ENCODE measurements around the gene ALDH8A1. TPM values are rescaled to one million over a fixed set of nuclear protein-coding genes. Genes with fewer than 3 reads are reported as not detected.

The ALDH8A1 gene
- total and polyA plus RNA-seq, 10 of the 15 experiments (the other 5 are each of a cell fraction or from before 2014, with no cell fraction given), result 0.13 to 1.8 (median 0.62) TPM; not detected in 3

DNA sequence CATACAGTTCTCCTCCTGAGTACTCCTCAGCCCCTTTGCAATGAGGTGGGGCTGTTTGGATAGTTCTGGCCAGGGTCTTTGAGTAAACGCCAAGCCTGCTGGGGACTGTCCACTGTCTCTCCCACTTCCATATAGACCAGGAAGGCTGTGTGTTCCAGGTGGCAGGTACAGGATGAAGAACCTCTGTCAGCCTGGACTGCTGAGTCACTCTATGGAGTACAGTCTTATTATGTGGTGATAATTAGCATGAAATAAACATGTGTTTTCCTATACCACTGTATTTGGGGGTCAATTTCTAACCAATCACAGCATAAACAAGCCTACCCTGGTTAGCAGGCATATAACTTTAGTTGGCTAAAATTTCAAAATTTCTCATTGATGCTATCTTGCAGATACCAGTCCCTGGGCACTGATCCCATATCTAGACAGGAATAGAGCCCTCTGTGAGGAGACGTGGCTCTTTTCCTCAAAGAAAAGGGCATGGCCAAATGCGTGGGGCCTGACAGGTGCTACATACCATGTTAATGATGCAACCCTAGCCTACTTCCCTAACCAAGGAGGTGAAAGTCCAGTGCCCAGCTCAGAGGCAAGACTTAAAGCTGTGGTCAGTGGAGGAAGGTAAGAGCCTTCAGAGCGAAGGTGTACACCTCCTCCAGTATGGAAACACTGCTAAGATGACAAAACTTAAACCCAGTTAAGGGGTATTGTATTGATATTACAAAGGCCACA is 4.5 kb upstream of the ALDH8A1 start:
- no peak overlapping the region for H3K9ac ChIP-seq (ENCODE audit: control insufficient read depth, insufficient read depth, low read length)
- H4K20me1 ChIP-seq (ENCODE audit: control insufficient read depth, insufficient read depth), result no peaks in the 10 kb centered on the region
- FAIRE-seq, result no peak
- no peak; the same call in 2 of the 3 replicates for ATAC-seq
- over 99% methylated on average over 4 of the region's 4 CpGs for WGBS (ENCODE audit: insufficient coverage, insufficient replicate concordance, low lambda C conversion rate, missing lambda C conversion rate)
- intact Hi-C loops (cut with micrococcal nuclease; ENCODE audit: unreplicated experiment) (loop anchor here (10.0 kb wide), 1 partner anchor 480 kb away; no protein-coding TSS in a partner anchor), in situ Hi-C loops (cut with MboI) (no loop called here)
- CTCF ChIA-PET, result interaction anchor here (1.0 kb wide), 1 partner anchor 16 kb away, joined by 3 read pairs; no protein-coding TSS in a partner anchor
- no peaks in the 10 kb centered on the region for H3K4me1 ChIP-seq (ENCODE audit: control insufficient read depth, insufficient read depth, low read length)
- H3K9me3 ChIP-seq (replicated peaks; ENCODE audit: control insufficient read depth, insufficient read depth, low read length), result no peaks in the 10 kb centered on the region
- H3K27me3 ChIP-seq (replicated peaks in 1 of 2; ENCODE audit: control insufficient read depth in 2 of 2, insufficient read depth in 2 of 2, low read length in 1 of 2), result no peaks in the 10 kb centered on the region
- RAD21 ChIA-PET (ENCODE audit: unreplicated experiment), result no interaction called here
- SMC1A ChIA-PET (ENCODE audit: uncharacterized antibody, unreplicated experiment), result interaction anchor here (1.2 kb wide), 1 partner anchor 14 kb away, joined by 4 read pairs; no protein-coding TSS in a partner anchor
- H3K36me3 ChIP-seq (ENCODE audit: control insufficient read depth in 2 of 2, insufficient read depth in 2 of 2, low read length in 1 of 2), result no peaks in the 10 kb centered on the region
- H3K79me2 ChIP-seq (ENCODE audit: control insufficient read depth, insufficient read depth, low read length), result no peaks in the 10 kb centered on the region
- POLR2A ChIA-PET, result no interaction called here
- no peak for TF ChIP-seq IKZF2 (IDR thresholded peaks at IDR 0.05)
- no peak for TF ChIP-seq BMI1 (IDR thresholded peaks at IDR 0.05; ENCODE audit: borderline replicate concordance)
- TF ChIP-seq KAT2A (conservative IDR thresholded peaks at IDR 0.05; ENCODE audit: control insufficient read depth, low read depth, low read length), result no peak
- no peak for TF ChIP-seq MYB (IDR thresholded peaks at IDR 0.05; ENCODE audit: borderline replicate concordance, low read depth, low read length)
- TF ChIP-seq, protein P1, sequence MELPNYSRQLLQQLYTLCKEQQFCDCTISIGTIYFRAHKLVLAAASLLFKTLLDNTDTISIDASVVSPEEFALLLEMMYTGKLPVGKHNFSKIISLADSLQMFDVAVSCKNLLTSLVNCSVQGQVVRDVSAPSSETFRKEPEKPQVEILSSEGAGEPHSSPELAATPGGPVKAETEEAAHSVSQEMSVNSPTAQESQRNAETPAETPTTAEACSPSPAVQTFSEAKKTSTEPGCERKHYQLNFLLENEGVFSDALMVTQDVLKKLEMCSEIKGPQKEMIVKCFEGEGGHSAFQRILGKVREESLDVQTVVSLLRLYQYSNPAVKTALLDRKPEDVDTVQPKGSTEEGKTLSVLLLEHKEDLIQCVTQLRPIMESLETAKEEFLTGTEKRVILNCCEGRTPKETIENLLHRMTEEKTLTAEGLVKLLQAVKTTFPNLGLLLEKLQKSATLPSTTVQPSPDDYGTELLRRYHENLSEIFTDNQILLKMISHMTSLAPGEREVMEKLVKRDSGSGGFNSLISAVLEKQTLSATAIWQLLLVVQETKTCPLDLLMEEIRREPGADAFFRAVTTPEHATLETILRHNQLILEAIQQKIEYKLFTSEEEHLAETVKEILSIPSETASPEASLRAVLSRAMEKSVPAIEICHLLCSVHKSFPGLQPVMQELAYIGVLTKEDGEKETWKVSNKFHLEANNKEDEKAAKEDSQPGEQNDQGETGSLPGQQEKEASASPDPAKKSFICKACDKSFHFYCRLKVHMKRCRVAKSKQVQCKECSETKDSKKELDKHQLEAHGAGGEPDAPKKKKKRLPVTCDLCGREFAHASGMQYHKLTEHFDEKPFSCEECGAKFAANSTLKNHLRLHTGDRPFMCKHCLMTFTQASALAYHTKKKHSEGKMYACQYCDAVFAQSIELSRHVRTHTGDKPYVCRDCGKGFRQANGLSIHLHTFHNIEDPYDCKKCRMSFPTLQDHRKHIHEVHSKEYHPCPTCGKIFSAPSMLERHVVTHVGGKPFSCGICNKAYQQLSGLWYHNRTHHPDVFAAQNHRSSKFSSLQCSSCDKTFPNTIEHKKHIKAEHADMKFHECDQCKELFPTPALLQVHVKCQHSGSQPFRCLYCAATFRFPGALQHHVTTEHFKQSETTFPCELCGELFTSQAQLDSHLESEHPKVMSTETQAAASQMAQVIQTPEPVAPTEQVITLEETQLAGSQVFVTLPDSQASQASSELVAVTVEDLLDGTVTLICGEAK (IDR thresholded peaks at IDR 0.05; ENCODE audit: borderline replicate concordance), result no peak
- TF ChIP-seq ZZZ3 (IDR thresholded peaks at IDR 0.05; ENCODE audit: control insufficient read depth, insufficient read length, low read depth), result no peak
- no peak for TF ChIP-seq POLR2AphosphoS5 (IDR thresholded peaks at IDR 0.05; ENCODE audit: low read length)
- TF ChIP-seq ATF7 (IDR thresholded peaks at IDR 0.05; ENCODE audit: low read depth), result no peak
- TF ChIP-seq SREBF1 (IDR thresholded peaks at IDR 0.05; ENCODE audit: low read length), result no peak
- TF ChIP-seq NR2F1 (conservative IDR thresholded peaks at IDR 0.05), result no peak
- TF ChIP-seq RB1 (IDR thresholded peaks at IDR 0.05; ENCODE audit: borderline replicate concordance), result no peak
- TF ChIP-seq EGR1 (IDR thresholded peaks at IDR 0.05; ENCODE audit: borderline replicate concordance in 1 of 2, low read depth in 2 of 2, low read length in 2 of 2), result no peak
- TF ChIP-seq SMAD1 (IDR thresholded peaks at IDR 0.05; ENCODE audit: low read depth, partially characterized antibody), result no peak
- no peak for TF ChIP-seq JUND (IDR thresholded peaks at IDR 0.05; ENCODE audit: low read depth, low read length)
- TF ChIP-seq RCOR1 (conservative IDR thresholded peaks at IDR 0.05; ENCODE audit: low read depth, low read length), result no peak
- no peak for TF ChIP-seq ETV6 (conservative IDR thresholded peaks at IDR 0.05 in 1 of 2, IDR thresholded peaks at IDR 0.05 in 1 of 2; ENCODE audit: borderline replicate concordance in 1 of 2, low read depth in 1 of 2)
- TF ChIP-seq ZSCAN29 (IDR thresholded peaks at IDR 0.05), result no peak
- no peak for TF ChIP-seq RAD21 (IDR thresholded peaks at IDR 0.05; ENCODE audit: insufficient read depth, low read depth, low read length)
- H3K4me2 ChIP-seq (ENCODE audit: control insufficient read depth, insufficient read depth), result no peak overlapping the region
- no TSS peak for BruUV-seq (replicated peaks)
- H2AFZ ChIP-seq (ENCODE audit: control insufficient read depth, low read depth, low read length), result no peak overlapping the region
- DNase-seq (ENCODE audit: low read depth, low spot score), result no peak
- H3K4me3 ChIP-seq, result no peak overlapping the region
- no peak overlapping the region for H3K27ac ChIP-seq (ENCODE audit: control insufficient read depth, insufficient read depth)
